H1 (cell line): ENCODE data around the gene NINJ2. TPM values are rescaled to one million over a fixed set of nuclear protein-coding genes. Genes with fewer than 3 reads are reported as not detected.

Experiments used
- CHD2 ChIP-seq: IDR thresholded peaks from 2 replicates; pipeline ENCODE4 v1.6.1; 2012; ENCODE audit warnings: low read length, improper control_type of control experiment
- GABPA ChIP-seq: IDR thresholded peaks from 2 replicates; pipeline ENCODE4 v1.6.1; 2011; ENCODE audit warnings: mild to moderate bottlenecking, low read length, moderate library complexity, borderline replicate concordance; ENCODE audit not compliant: insufficient read depth
- JUN ChIP-seq: IDR thresholded peaks from 2 replicates; pipeline ENCODE4 v1.6.1; 2011; ENCODE audit warnings: low read depth, mild to moderate bottlenecking, improper control_type of control experiment, low read length
- polyA plus RNA-seq, 7 experiments: library from polyadenylated mRNA; depleted of rRNA in 3 of 7; stranded (reverse) in 5 of 7; unstranded in 2 of 7; fragments of >200 nt in 5 of 7; fragments of 200-250 nt in 2 of 7; gene quantifications; 1 replicate in 5 of 7; 2 replicates in 1 of 7; 4 replicates in 1 of 7; pipeline versions ENCODE4 v1.2.1 to v1.2.3, GENCODE V29; 2011 to 2013; ENCODE audit warnings: missing spikeins in 2 of 7, mixed read lengths in 2 of 7
- total RNA-seq: library from RNA; stranded (reverse); fragmentation: NEBNext Ultra II Directional; extraction: Animal tissue kit (Norgen Biotek cat#: 25700); gene quantifications from 2 replicates; pipeline ENCODE4 v1.2.1, GENCODE V29; 2021

The NINJ2 gene
- total and polyA plus RNA-seq, 2 of the 8 experiments (the other 6 are each of a cell fraction or from before 2014, with no cell fraction given), result 1.4 TPM; not detected in 1

DNA sequence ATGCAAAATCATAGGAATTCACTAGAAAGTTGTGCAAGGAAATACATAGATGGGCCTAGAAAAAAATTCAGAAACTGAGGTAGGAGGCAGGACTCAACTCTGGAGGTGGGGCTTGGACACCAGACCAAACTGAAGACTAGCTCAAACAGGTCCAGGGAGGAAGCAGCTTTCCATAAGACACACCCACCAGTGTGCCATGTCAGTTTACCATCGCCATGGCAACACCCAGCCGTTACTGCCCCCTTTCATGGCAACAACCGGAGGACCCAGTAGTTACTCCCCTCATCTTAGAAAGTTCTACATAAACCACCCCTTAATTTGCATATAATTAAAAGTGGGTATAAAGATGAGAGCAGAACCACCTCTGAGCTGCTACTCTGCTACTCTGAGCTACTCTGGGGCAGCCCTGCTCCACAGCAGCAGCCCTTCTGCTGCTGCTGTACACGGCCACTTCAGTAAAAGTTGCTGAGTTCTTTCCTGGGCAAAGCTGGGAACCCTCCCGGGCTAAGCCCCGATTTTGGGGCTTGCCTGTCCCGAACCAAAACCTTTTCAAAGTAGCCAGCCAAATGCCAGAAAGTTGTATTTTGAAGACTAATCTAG lies 30.8 kb upstream of the NINJ2 start (continued):
- TF ChIP-seq CHD2, result no peak
- TF ChIP-seq JUN, result no peak
- no peak for TF ChIP-seq GABPA
